Activated CD4-positive, alpha-beta T cell treated with anti-CD3 and anti-CD28 coated beads, Interleukin-2, amount 50 U/mL, for 16 hours (primary cell): ENCODE data around the gene INSR.

ENCODE experiments used
- DNase-seq: peaks from one replicate; pipeline ENCODE4 v3.0.0-alpha.2; 2020

The INSR gene

DNA sequence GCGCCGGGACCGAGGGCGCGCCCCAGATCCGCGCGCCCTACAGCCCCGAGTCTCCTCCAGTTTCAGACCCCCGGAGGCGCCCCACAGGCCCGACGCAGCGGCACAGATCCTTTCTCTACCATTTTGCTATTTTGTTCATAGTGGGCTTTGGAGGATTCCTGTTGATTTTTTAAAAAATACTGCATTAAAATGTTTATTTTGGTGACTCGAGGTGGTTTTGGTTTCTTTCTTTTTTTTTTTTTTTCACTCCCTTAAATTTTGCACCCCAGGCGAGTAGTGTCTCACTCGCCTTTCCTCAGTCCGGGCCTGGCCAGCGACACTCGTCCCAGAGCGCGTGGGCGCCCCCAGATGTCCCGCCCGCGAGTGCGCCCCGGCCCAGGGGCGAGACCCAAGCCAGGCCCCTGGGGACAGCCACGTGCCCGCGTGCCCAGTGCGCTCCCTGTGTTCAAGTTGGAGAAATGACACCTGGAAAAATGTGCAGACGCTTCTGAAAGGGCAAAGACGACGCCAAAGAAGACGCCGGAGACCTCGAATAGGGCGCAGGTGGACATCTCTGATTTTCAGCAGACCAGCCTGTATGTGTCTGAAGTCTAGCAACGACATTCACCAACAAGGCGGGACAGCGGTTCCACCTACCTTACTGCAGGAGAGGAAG is 471 bp upstream of the INSR start:
- no peak for DNase-seq

DNA sequence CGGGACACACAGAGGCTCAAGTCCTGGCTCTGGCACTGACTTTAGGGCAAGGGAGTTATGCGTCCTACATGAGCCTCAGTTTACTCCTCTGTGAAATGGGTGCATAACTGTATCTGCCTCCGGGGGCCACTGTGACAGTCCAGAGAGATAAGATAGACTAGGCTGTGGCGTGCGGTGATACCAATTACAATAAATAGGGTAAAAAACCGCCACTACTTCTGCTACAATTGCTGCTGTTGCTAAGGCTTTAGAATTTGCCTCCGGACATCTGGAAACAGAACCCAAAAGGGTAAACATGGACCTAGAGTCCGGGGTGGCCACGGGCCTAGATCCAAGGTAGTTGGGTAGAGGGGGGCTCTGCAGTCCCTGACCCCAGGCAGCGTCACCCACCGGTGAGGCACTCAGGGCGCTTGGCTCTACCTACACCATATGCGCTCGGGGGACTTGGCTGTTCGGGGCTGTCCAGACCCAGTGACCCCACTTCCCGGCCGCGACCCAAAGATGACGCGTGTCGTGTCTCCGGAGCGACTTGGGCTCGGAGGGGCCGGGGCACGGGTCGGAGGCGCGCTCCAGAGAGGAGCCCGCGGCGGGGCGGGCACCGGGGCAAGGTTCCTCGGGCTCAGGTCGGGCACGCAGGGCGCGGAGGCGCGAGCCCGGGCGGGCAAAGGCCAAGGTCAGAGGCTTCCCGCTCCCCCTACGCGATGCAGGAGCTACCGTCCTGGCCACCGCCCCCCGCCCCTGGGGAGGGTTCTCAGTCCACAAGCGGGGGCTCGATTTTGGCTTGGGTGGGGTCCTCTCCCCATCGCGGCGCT is 1.1 kb downstream of the INSR start:
- DNase-seq, result no peak

DNA sequence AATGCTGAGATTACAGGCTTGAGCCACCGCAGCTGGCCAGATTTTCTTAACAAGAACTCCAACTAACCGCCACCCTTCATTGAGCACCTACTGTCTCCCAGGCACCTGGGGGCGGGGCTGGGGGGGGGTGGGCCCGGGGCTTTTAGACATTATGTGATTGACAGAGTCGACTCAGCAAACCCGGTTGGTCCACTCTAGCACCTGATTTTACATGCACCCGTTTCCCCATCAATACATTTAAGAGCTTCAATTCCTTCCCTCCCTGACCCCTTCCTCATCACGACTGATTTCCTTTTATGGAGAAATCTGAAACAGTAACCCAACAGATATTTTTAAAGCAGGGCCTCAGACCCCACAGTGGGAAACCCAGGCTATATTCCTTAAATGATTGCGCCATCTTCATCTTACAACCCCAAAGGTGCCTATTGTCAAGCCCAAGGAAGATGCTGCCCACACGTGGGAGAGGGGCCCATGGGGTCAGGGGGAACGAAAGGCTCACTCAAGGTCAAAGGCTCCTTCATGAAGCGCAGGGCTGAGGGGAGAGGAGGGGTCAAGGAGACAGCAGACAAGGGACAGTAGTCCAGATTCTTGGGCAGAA is 1.8 kb downstream of the INSR start:
- no peak for DNase-seq

DNA sequence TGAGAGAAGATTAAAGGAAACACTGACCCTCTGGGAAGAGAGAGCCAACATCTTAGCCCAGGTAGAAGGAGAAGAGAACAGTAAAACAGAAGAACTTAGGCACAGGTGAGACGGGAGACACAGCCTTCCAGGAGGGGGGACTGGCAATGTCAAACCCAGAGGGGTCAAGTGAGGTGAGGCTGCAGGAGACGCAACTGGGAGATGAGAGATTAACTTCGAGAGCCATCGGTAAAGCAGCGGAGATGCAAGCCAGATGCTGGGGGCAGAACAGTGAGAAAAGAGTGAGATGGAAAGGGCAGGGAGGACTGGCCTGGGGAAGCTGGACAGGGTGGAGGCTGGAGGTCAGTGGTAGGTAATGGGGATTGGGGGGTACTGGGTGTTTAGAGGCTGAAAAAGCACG is 5.2 kb downstream of the INSR start:
- no peak for DNase-seq

DNA sequence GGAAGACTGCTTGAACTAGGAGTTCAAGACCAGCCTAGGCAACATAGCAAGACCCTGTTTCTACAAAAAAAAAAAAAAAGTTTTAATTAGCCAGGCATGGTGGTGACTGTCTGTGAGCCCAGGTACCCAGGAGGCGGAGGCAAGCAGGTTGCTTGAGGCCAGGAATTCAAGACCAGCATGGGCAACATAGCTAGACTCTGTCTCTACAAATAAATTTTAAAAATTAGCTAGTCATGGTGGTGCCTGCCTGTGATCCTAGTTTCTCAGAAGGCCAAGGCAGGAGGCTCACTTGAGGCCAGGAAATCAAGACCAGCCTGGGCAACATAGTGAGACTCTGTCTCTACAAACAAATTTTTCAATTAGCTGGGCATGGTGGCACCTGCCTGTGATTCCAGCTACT is 6.1 kb downstream of the INSR start:
- no peak for DNase-seq

DNA sequence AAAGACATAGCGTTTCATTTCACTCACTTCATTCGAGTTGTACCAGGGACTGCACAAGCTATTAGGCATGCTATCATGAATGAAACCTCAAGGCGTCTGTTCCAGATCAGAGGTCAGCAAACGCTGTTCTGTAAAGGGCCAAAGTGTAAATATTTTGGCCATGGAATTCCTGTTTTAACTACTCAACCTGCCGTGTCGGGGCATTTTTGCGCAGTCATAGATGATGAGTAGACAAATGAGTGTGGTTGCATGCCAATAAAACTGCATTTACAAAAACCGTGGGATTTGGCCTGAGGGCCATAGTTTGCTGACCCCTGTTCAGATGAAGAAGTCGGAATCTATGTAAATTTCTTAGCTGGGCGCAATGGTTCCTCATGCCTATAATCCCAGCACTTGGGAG is 6.5 kb downstream of the INSR start:
- no peak for DNase-seq

DNA sequence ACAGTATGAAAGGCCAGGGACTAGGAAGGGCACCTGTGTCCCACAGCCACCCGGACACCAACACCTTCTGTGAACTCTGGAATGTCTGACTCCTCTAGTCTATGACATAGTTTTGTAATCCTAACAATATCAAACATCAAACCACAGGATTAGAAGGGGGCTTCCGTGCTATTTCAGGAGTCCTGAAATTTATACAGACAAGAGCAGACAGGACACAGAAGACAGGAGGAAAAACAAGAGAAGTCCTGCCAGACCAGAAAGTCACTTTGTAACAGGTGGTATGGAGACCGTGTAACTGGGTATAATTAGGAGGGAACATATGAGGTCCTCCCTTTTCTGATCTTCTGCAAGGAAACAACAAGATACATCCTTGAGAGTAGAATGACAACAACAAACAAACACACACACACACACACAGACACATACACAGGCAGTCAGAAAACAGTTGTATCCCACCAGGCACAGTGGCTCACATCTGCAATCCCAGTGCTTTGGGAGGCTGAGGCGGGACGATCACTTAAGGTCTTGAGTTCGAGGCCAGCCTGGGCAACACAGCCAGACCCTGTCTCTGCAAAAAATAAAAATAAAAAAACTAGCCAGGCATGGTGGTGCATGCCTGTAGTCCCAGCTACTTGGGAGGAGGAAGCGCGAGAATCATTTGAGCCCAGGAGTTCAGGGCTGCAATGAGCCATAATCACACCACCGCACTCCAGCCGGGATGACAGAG is 13.1 kb downstream of the INSR start:
- no peak for DNase-seq

DNA sequence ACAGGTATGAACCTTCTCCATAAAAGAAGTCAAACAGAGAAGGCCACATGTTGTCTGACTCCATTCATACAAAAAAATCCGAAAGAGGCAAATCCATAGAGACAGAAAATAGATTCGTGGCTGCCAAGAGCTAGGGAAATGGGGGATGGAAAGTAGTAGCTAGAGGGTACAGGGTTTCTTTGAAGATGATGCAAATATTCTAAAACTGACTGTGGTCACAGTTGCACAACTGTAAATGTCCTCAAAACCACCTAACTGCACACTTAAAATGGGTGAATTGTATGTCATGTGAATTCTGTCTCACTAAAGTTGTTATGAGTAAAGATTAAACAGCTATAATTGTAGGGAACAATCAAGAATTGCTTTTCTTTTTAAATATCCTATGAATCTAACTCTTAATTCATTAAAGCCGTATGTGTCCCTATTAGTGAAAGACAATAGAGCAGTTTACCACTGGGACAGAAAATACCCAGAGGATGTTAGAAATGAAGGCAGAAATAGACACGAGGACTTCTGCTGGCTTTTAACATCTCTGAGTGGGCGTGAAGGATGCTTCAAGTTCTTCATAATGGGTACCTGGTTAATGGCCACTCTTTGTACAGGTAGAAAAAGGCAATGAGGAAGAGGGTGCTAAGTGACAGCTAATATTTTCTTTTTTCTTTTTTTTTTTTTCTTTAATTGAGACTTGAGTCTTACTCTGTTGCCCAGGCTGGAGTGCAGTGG is 21.2 kb downstream of the INSR start:
- DNase-seq, result no peak

DNA sequence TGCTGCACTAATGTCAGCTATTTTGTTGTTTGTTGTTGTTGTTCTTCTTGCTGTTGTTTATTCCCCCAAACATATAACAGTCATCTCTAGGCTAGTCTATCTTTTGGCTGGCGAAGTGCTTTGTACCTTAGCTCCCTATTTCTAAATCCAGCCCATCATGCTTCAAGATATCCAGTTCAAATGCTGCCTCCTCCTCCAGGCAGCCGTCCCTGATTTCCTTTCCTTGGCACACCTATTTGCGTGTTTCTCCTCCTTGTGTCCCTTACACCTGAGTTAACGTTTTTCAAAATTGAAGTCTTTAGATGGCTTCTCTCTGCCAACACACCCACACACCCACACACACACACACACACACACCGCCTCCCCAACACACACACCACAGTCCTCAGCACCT is 25.5 kb downstream of the INSR start:
- DNase-seq, result no peak

DNA sequence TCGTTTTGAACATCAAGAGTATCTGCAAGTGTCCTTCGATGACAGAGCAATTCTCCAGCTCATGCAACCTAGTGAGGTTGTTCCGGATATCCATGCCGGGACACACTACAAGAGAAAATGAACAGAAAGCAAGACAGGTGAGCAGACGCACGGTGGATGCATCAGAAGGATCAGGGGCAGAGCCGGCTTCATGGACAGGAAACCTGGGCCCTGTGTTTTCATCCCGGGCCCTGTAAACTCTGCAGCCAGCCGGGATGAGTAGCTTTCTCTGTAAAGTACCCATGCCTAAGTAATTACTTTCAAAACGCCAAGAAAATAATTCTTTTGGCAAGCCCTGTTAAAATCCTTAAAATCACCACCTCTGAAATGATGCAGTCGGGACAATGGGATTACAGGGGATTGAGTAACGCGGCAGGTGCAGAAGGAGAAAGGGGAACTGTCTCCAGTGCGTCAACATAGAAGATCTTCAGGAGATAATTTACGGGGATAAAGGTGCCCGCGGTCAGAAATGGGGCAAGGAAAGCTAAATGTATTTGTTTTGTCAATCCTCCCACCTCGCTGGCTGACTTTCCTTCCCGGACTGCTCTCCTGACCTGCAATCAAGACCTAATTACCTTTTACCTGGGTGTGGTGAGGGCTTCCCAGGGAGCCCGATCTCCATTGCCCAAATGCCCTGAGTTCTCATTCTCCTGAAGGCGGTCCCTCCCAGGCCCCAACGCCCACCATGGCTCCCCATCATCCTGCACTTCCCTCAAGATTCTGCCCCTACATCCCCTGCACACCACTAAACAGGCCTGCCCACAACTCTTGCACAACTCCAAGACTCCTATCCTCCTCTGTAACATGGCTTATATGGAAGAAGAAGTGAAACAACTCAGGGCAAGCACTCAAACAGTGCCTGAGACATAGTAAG is 26.2 kb downstream of the INSR start:
- no peak for DNase-seq

DNA sequence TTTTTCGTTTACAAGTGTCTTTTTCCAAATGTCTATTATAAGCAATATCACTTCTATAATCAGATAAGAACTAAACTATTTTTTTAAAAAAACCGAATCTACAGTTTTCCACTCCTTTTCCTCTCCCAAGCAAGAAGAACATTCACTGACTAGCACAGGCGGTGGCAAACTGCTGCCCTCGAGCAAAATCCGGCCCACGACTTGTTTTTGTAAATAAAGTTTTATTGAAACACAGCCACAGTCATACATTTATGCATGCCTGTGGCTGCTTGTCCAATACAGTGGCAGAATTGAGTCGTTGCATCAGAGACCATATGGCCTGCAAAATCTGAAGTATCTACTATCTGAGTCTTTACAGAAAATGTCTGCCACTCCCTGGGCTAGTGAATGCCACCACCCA is 27.4 kb downstream of the INSR start:
- no peak for DNase-seq

DNA sequence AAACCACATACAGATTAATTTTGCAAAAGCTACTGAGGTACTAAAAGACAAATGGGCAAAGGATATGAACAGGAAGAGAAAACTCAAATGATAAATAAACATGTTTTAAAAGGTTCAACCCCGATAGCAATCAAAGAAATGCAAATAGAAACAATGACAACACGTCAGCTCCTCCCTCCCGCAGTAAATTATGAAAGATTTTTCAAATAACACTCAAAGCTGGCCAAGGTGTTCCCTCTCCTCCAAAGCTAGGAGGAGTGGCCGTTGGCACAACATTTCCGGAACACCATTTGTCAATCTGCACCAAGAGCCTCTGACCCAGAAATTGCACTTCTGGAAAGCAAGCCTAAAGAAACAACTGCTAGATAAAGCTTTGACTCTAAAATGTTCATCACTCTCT is 28.3 kb downstream of the INSR start:
- no peak for DNase-seq

DNA sequence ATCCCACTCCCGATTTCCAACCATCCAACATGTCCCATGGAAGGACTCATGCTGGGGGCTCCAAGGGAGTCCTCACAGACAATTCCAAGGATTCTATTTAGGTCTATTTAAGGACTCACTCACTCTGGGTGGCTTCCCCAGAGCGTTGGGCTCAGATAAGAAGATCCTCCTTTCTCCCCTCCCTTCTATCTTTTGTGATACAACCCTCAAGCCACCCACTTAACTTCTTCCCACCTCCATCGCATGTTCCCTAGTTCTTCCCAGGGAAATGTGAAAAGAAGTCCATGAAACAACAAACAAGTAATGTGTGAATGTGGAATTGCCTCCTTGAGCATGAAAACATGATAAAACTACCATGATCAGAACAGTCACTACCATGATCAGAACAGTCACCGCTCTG is 29.4 kb downstream of the INSR start:
- DNase-seq, result no peak

DNA sequence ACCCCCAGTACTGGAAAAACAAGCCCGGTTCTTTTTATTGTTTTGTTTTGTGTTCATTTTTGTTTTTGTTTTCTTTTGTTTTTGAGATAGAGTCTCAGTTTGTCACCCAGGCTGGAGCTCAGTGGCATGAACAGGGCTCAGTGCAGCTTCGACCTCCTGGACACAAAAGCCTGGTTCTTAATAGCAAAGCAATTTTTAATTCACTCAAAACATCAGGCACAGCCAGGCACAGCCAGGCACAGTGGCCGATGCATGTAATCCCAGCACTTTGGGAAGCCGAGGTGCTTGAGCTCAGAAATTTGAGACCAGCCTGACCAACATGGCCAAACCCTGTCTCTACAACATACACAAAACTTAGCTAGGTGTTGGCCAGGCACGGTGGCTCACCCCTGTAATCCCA is 30.7 kb downstream of the INSR start:
- no peak for DNase-seq

DNA sequence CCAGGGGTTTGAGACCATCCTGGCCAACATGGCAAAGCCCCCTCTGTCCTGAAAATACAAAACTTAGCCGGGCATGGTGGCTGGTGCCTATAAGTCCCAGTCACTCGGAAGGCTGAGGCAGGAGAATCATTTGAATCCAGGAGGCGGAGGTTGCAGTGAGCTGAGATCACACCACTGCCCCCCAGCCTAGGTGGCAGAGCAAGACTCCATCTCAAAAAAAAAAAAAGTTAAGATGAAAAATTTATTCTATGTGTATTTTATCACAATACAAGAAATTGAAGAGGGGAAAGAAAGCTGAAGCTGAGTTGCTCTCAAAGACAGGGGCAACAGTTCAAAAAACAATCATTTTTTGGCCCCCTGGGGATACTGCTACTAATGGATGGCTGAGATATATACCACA is 31.1 kb downstream of the INSR start:
- no peak for DNase-seq

DNA sequence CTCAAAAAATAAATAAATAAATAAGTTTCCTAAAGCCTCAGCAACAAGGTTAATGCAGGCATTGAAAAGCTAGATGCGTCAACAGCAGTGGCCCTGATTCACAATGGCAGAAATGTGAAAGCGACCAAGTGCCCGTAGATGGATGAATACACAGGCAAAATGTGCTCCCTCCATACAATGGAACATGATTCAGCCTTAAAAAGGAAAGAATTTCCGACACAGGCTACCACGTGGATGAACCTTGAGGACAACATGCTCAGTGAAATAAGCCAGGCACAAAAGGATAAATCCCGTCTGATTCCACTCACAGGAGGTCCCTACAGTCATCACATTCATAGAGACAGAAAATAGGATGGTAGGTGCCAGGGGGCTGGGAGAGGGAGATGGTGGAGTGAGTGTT is 31.7 kb downstream of the INSR start:
- DNase-seq, result no peak

DNA sequence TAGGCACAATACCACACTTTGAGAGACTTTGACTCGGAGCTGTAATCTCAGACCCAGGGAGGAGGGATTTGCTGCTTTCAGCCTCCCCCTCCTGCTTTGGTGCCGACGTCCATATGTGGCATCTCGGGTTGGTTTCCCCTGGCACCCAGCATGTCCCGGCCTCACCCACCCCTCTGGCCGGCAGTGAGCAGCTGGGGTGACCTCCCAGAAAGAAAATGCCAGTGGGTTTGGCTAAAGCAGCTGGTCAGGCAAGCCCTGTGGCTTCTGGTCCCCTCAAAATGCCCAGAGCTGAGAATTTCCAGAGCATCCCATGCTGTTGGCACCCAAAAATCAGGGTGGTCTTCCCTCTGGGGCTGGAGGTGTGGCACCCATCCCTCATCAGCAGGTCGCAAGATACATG is 34.1 kb downstream of the INSR start:
- no peak for DNase-seq

DNA sequence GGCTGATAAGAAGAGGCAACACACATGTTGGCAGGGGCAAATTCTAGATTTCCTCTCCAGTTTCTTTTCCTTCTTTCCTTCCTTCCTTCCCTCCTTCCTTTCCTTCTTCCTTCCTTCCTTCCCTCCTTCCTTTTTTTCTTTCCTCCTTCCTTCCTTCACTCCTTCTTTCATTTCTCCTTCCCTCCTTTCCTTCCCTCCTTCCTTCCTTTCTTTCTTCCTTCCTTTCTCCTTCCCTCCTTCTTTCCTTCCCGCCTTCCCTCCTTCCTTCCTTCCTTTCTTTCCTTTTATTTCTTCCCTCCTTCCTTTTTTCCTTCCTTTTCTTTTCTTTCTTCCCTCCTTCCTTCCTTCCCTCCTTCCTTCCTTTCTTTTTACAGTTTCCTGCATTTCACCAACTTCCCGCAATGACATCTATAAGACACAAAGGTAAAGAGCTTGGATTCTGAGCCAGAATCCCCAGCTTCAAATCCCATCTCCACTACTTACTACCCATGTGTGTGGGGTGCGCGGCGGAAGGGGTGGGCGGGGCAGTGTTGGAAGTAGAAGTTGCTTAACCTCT is 35.3 kb downstream of the INSR start:
- DNase-seq, result no peak

DNA sequence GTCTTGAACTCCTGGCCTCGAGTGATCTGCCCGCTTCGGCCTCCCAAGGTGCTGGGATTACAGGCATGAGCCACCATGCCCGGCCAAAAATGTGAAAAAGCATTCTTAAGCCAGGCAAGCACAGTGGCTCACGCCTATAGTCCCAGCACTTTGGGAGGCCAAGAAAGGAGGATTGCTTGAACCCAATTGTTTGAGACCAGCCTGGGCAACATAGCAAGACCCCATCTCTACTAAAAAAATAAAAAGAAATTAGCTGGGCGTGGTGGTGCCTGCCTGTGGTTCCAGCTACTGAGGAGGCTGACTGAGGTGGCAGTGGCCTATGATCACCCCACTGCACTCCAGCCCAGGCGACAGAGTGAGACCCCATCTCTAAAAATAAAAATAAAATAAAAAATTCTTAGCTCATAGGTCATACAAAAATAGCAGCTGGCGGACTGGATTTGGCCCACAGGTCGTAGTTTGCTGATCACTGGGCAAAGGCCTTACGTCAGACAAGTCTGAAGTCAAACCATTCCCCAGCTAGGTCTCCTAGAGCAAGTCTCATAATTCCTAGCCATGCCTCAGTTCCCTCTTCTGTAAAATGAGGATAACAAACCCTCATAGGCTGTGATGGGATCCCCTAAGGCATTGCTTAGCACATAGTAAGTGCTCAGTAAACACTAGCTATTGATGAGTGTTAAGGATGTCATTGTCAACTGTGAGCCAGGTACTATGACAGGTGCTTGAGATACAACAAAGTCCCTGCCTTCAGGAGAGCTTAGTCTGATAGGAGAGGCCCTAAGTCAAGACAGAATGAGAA is 36.0 kb downstream of the INSR start:
- no peak for DNase-seq

DNA sequence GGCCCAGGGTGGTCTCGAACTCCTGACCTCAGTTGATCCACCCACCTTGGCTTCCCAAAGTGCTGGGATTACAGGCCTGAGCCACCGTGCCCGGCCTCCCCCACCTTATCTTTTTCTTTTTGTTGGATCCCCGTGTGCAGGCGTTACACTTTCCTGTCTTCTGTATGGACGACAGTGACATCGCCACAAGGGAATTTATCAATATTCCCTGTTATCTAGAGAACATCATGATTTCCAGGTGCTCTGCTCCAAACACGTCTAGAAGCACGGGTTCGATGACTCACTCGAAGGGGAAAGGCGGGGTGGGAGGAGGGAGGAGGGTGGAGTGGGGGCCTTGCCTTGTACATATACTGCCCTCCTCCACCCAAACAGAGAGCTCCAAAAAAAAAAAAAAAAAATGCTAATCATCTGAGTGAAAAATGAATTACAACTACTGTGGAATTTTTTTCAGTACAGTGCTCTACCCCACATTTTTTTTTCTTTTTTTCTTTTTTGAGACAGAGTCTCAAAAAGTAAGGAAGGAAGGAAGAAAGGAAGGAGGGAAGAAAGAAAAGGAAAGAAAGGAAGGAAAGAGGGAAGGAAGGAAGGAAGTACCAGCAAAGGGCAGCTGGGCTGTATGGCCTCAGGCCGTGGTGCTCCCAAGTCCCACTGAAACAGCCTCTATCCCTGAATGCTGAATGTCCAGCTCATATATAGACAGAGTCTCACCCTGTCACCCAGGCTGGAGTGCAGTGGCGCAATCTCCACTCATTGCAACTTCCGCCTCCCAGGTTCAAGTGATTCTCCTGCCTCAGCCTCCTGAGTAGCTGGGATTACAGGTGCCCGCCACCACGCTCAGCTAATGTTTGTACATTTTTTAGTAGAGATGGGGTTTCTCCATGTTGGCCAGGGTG is 36.8 kb downstream of the INSR start:
- DNase-seq, result no peak
